GM12874 (cell line): ENCODE results near the gene KCNQ1.

Source experiments
- CTCF ChIP-seq: IDR thresholded peaks from 2 replicates; pipeline ENCODE4 v1.5.1; 2011; ENCODE audit warnings: low read depth, mild to moderate bottlenecking, control low read depth, low read length, moderate library complexity; ENCODE audit not compliant: insufficient read depth

Gene KCNQ1

GRCh38 chr11:2569321-2569721 lies 124.5 kb downstream of the KCNQ1 start:
- no peak for TF ChIP-seq CTCF

- no peak for TF ChIP-seq CTCF
Observed at GRCh38 chr11:2569731-2570210, 125.0 kb downstream of the KCNQ1 start.

GRCh38 chr11:2570211-2570811 lies 125.5 kb downstream of the KCNQ1 start:
- TF ChIP-seq CTCF, result no peak

GRCh38 chr11:2570841-2571597 lies 126.2 kb downstream of the KCNQ1 start:
- TF ChIP-seq CTCF, result no peak

GRCh38 chr11:2571598-2572281 lies 126.9 kb downstream of the KCNQ1 start:
- no peak for TF ChIP-seq CTCF

GRCh38 chr11:2572491-2573239 lies 127.9 kb downstream of the KCNQ1 start:
- no peak for TF ChIP-seq CTCF
